ENCODE data around the gene RFC2.

DNA sequence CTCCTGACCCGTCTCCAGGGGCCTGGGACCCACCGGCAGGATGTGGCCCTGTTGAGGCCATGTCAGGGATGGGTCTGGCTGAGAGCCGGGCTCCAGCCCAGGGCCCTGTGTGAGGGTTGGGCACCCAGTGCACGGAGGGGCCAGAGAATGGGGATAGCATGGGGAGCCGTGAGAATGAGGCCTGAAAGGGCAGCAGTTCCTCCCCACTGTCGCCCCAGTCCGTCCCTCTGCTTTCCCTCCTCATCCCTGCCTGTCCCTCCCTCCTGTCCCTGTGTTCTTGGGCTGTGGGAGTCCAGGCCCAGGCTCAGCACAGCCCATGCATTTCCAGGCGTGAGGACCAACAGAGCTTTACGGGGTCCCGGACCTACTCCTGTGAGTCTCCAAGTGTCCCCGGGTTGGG, 34.8 kb downstream of the RFC2 start:
- TF ChIP-seq EZH2 (IDR thresholded peaks at IDR 0.05; ENCODE audit: low read depth, low read length, severe bottlenecking): no peak
- no peak for TF ChIP-seq JUN (IDR thresholded peaks at IDR 0.05; ENCODE audit: low read depth, low read length)
- no peak for TF ChIP-seq POLR2AphosphoS5 (IDR thresholded peaks at IDR 0.05; ENCODE audit: low read depth, low read length)
- TF ChIP-seq, protein P1, sequence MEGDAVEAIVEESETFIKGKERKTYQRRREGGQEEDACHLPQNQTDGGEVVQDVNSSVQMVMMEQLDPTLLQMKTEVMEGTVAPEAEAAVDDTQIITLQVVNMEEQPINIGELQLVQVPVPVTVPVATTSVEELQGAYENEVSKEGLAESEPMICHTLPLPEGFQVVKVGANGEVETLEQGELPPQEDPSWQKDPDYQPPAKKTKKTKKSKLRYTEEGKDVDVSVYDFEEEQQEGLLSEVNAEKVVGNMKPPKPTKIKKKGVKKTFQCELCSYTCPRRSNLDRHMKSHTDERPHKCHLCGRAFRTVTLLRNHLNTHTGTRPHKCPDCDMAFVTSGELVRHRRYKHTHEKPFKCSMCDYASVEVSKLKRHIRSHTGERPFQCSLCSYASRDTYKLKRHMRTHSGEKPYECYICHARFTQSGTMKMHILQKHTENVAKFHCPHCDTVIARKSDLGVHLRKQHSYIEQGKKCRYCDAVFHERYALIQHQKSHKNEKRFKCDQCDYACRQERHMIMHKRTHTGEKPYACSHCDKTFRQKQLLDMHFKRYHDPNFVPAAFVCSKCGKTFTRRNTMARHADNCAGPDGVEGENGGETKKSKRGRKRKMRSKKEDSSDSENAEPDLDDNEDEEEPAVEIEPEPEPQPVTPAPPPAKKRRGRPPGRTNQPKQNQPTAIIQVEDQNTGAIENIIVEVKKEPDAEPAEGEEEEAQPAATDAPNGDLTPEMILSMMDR (IDR thresholded peaks at IDR 0.05; ENCODE audit: control extremely low read depth in 1 of 3, insufficient read depth in 1 of 3, low read depth in 1 of 3, low read length in 3 of 3): no peak
- TF ChIP-seq SRF (IDR thresholded peaks at IDR 0.05; ENCODE audit: low read depth, low read length): no peak
- no peak for TF ChIP-seq CBX5 (IDR thresholded peaks at IDR 0.05; ENCODE audit: low read depth, low read length)
- TF ChIP-seq POLR2A (IDR thresholded peaks at IDR 0.05; ENCODE audit: control extremely low read depth in 1 of 2, low read depth in 2 of 2, low read length in 2 of 2): no peak
- no peak for TF ChIP-seq SIN3A (conservative IDR thresholded peaks at IDR 0.05 in 1 of 2, IDR thresholded peaks at IDR 0.05 in 1 of 2; ENCODE audit: low read depth in 1 of 2, low read length in 2 of 2)
- no peak for TF ChIP-seq TEAD4 (IDR thresholded peaks at IDR 0.05; ENCODE audit: low read depth, low read length)
- no peak for TF ChIP-seq GABPA (IDR thresholded peaks at IDR 0.05; ENCODE audit: borderline replicate concordance, insufficient read depth, low read length)
- TF ChIP-seq, protein P2, sequence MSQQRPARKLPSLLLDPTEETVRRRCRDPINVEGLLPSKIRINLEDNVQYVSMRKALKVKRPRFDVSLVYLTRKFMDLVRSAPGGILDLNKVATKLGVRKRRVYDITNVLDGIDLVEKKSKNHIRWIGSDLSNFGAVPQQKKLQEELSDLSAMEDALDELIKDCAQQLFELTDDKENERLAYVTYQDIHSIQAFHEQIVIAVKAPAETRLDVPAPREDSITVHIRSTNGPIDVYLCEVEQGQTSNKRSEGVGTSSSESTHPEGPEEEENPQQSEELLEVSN (IDR thresholded peaks at IDR 0.05): no peak
- no peak for TF ChIP-seq CREB1 (IDR thresholded peaks at IDR 0.05)
- TF ChIP-seq, protein P3, sequence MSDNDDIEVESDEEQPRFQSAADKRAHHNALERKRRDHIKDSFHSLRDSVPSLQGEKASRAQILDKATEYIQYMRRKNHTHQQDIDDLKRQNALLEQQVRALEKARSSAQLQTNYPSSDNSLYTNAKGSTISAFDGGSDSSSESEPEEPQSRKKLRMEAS (IDR thresholded peaks at IDR 0.05): no peak

Measured in H1 (cell line).